ENCODE data around the gene PPP1R16B. TPM values are rescaled to one million over a fixed set of nuclear protein-coding genes. Genes with fewer than 3 reads are reported as not detected.
"Not testable (repeated sequence)": the region's sequence is repeated elsewhere in the genome, so short reads cannot be mapped to it uniquely, and the experiment has no call there.

Gene PPP1R16B
- total and polyA plus RNA-seq, 9 donors, result 4.0 to 5.9 (median 5.1) TPM

GRCh38 chr20:38945012-38945411 is 139.5 kb downstream of the PPP1R16B start:
- no peaks in the 10 kb centered on the region for H3K4me1 ChIP-seq (ENCODE audit: control insufficient read depth, insufficient read depth, low read length)
- no peak overlapping the region for H3K4me3 ChIP-seq (ENCODE audit: low read length)
- H3K27ac ChIP-seq (ENCODE audit: low read length), result no peak overlapping the region
- no peaks in the 10 kb centered on the region for H3K9me3 ChIP-seq (replicated peaks; ENCODE audit: control insufficient read depth, low read depth, low read length)
- H3K27me3 ChIP-seq (ENCODE audit: control insufficient read depth, insufficient read depth, low read length), result no peaks in the 10 kb centered on the region
- WGBS (ENCODE audit: insufficient coverage), result no CpG with 5 or more reads among the region's 3 CpGs
- no peak for DNase-seq
- peaks cover 21% of the 10 kb centered on the region for H3K36me3 ChIP-seq (ENCODE audit: control insufficient read depth, insufficient read depth, low read length)

- no peaks in the 10 kb centered on the region for H3K27me3 ChIP-seq (ENCODE audit: control insufficient read depth, insufficient read depth, low read length)
- no peak overlapping the region for H3K27ac ChIP-seq (ENCODE audit: low read length)
- DNase-seq, result no peak
- H3K9me3 ChIP-seq (replicated peaks; ENCODE audit: control insufficient read depth, low read depth, low read length), result no peaks in the 10 kb centered on the region
- H3K4me3 ChIP-seq (ENCODE audit: low read length), result no peak overlapping the region
- WGBS (ENCODE audit: insufficient coverage), result 100% methylated on average over 2 of the region's 3 CpGs
- H3K36me3 ChIP-seq (ENCODE audit: control insufficient read depth, insufficient read depth, low read length), result peaks cover 28% of the 10 kb centered on the region
- no peaks in the 10 kb centered on the region for H3K4me1 ChIP-seq (ENCODE audit: control insufficient read depth, insufficient read depth, low read length)
These were observed 141.3 kb downstream of the PPP1R16B start for GRCh38 chr20:38946836-38947235.

GRCh38 chr20:38947931-38948362 is 142.4 kb downstream of the PPP1R16B start:
- Histone ChIP-seq H3K4me3 (ENCODE audit: low read length) (no peak overlapping the region), H3K36me3 (ENCODE audit: control insufficient read depth, insufficient read depth, low read length) (peaks cover 28% of the 10 kb centered on the region), H3K27me3 (ENCODE audit: control insufficient read depth, insufficient read depth, low read length) (no peaks in the 10 kb centered on the region), H3K9me3 (replicated peaks; ENCODE audit: control insufficient read depth, low read depth, low read length) (no peaks in the 10 kb centered on the region), H3K4me1 (ENCODE audit: control insufficient read depth, insufficient read depth, low read length) (no peaks in the 10 kb centered on the region), H3K27ac (ENCODE audit: low read length) (no peak overlapping the region)
- DNase-seq, result no peak
- 100% methylated on average over 1 of the region's 7 CpGs for WGBS (ENCODE audit: insufficient coverage)

GRCh38 chr20:38950254-38950653 is 144.8 kb downstream of the PPP1R16B start:
- Histone ChIP-seq H3K4me1 (ENCODE audit: control insufficient read depth, insufficient read depth, low read length) (no peaks in the 10 kb centered on the region), H3K4me3 (ENCODE audit: low read length) (no peak overlapping the region), H3K9me3 (replicated peaks; ENCODE audit: control insufficient read depth, low read depth, low read length) (no peaks in the 10 kb centered on the region), H3K36me3 (ENCODE audit: control insufficient read depth, insufficient read depth, low read length) (peaks cover 29% of the 10 kb centered on the region), H3K27me3 (ENCODE audit: control insufficient read depth, insufficient read depth, low read length) (no peaks in the 10 kb centered on the region), H3K27ac (ENCODE audit: low read length) (no peak overlapping the region)
- no peak for DNase-seq
- 95% methylated on average over 2 of the region's 2 CpGs for WGBS (ENCODE audit: insufficient coverage)

GRCh38 chr20:38951611-38952010 is 146.1 kb downstream of the PPP1R16B start:
- Histone ChIP-seq H3K4me3 (ENCODE audit: low read length) (no peak overlapping the region), H3K36me3 (ENCODE audit: control insufficient read depth, insufficient read depth, low read length) (peaks cover 29% of the 10 kb centered on the region), H3K27me3 (ENCODE audit: control insufficient read depth, insufficient read depth, low read length) (no peaks in the 10 kb centered on the region), H3K4me1 (ENCODE audit: control insufficient read depth, insufficient read depth, low read length) (no peaks in the 10 kb centered on the region), H3K27ac (ENCODE audit: low read length) (no peak overlapping the region), H3K9me3 (replicated peaks; ENCODE audit: control insufficient read depth, low read depth, low read length) (no peaks in the 10 kb centered on the region)
- WGBS (ENCODE audit: insufficient coverage), result 95% methylated on average over 8 of the region's 9 CpGs
- DNase-seq, result no peak

GRCh38 chr20:38952153-38952552 is 146.7 kb downstream of the PPP1R16B start:
- Histone ChIP-seq H3K4me3 (ENCODE audit: low read length) (no peak overlapping the region), H3K27ac (ENCODE audit: low read length) (no peak overlapping the region), H3K36me3 (ENCODE audit: control insufficient read depth, insufficient read depth, low read length) (peaks cover 29% of the 10 kb centered on the region), H3K27me3 (ENCODE audit: control insufficient read depth, insufficient read depth, low read length) (no peaks in the 10 kb centered on the region), H3K4me1 (ENCODE audit: control insufficient read depth, insufficient read depth, low read length) (no peaks in the 10 kb centered on the region), H3K9me3 (replicated peaks; ENCODE audit: control insufficient read depth, low read depth, low read length) (no peaks in the 10 kb centered on the region)
- WGBS (ENCODE audit: insufficient coverage), result 100% methylated on average over 2 of the region's 6 CpGs
- DNase-seq, result no peak

- Histone ChIP-seq H3K9me3 (replicated peaks; ENCODE audit: control insufficient read depth, low read depth, low read length) (no peaks in the 10 kb centered on the region), H3K27ac (ENCODE audit: low read length) (no peak overlapping the region), H3K4me1 (ENCODE audit: control insufficient read depth, insufficient read depth, low read length) (no peaks in the 10 kb centered on the region), H3K4me3 (ENCODE audit: low read length) (no peak overlapping the region), H3K36me3 (ENCODE audit: control insufficient read depth, insufficient read depth, low read length) (peaks cover 23% of the 10 kb centered on the region), H3K27me3 (ENCODE audit: control insufficient read depth, insufficient read depth, low read length) (no peaks in the 10 kb centered on the region)
- no peak for DNase-seq
- no CpG with 5 or more reads among the region's 8 CpGs for whole genome bisulfite sequencing (ENCODE audit: insufficient coverage)
These were observed 148.3 kb downstream of the PPP1R16B start for GRCh38 chr20:38953630-38954340.

- WGBS (ENCODE audit: insufficient coverage), result 100% methylated on average over 2 of the region's 5 CpGs
These were observed 151.9 kb downstream of the PPP1R16B start for GRCh38 chr20:38957235-38957876.

GRCh38 chr20:38957915-38958485 is 152.5 kb downstream of the PPP1R16B start:
- H3K9me3 ChIP-seq (replicated peaks; ENCODE audit: control insufficient read depth, low read depth, low read length), result no peaks in the 10 kb centered on the region
- H3K4me3 ChIP-seq (ENCODE audit: low read length), result no peak overlapping the region
- WGBS (ENCODE audit: insufficient coverage), result 100% methylated on average over 6 of the region's 8 CpGs
- H3K4me1 ChIP-seq (ENCODE audit: control insufficient read depth, insufficient read depth, low read length), result peaks cover 6% of the 10 kb centered on the region
- DNase-seq, result no peak
- H3K27ac ChIP-seq (ENCODE audit: low read length), result no peak overlapping the region
- no peaks in the 10 kb centered on the region for H3K27me3 ChIP-seq (ENCODE audit: control insufficient read depth, insufficient read depth, low read length)
- H3K36me3 ChIP-seq (ENCODE audit: control insufficient read depth, insufficient read depth, low read length), result peaks cover 5% of the 10 kb centered on the region

More at GRCh38 chr20:38957235-38957876, 151.9 kb downstream of the PPP1R16B start:
- Histone ChIP-seq H3K4me1 (ENCODE audit: control insufficient read depth, insufficient read depth, low read length) (peaks cover 4% of the 10 kb centered on the region), H3K27ac (ENCODE audit: low read length) (no peak overlapping the region), H3K4me3 (ENCODE audit: low read length) (no peak overlapping the region), H3K9me3 (replicated peaks; ENCODE audit: control insufficient read depth, low read depth, low read length) (no peaks in the 10 kb centered on the region), H3K27me3 (ENCODE audit: control insufficient read depth, insufficient read depth, low read length) (no peaks in the 10 kb centered on the region), H3K36me3 (ENCODE audit: control insufficient read depth, insufficient read depth, low read length) (peaks cover 6% of the 10 kb centered on the region)
- no peak for DNase-seq

GRCh38 chr20:38960187-38960687 is 154.7 kb downstream of the PPP1R16B start:
- DNase-seq, result not testable (repeated sequence)

More at GRCh38 chr20:38960187-38960687, 154.7 kb downstream of the PPP1R16B start:
- not testable (repeated sequence) for H3K27me3 ChIP-seq (ENCODE audit: control insufficient read depth, insufficient read depth, low read length); H3K4me3 ChIP-seq (ENCODE audit: low read length); H3K4me1 ChIP-seq (ENCODE audit: control insufficient read depth, insufficient read depth, low read length); H3K9me3 ChIP-seq (replicated peaks; ENCODE audit: control insufficient read depth, low read depth, low read length); H3K27ac ChIP-seq (ENCODE audit: low read length); H3K36me3 ChIP-seq (ENCODE audit: control insufficient read depth, insufficient read depth, low read length)
- WGBS (ENCODE audit: insufficient coverage), result 93% methylated on average over 3 of the region's 9 CpGs

All from muscle of leg (tissue), 11 donors.